NT2/D1 (cell line): ENCODE measurements around the gene RSPRY1.

Experiments used
- SUZ12 ChIP-seq: IDR thresholded peaks from 2 replicates; pipeline ENCODE4 v1.6.1; 2011; ENCODE audit not compliant: insufficient read length, insufficient read depth; ENCODE audit errors: extremely low read depth
- ZNF274 ChIP-seq: IDR thresholded peaks from 2 replicates; pipeline ENCODE4 v1.6.1; 2011; ENCODE audit warnings: mild to moderate bottlenecking, low read depth, low read length

DNA sequence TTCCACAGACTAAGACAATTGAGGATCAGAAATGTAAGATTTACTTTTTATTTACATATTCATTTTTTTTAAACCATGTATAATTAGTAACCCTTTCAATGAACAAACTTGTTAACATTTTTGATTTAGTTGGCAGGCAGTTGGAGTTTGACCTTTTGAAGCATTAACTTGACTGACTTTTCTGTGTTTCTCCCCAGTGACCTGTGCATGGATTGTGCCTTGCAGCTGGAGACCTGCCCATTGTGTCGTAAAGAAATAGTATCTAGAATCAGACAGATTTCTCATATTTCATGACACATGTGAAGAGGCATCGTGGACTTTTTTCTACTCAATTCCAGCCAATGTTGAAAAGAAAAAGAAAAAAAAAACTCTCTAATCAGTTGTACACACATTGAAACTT is 52.6 kb downstream of the RSPRY1 start:
- no peak for TF ChIP-seq SUZ12
- TF ChIP-seq ZNF274 = no peak
